ENCODE measurements around the gene OXNAD1. TPM values are rescaled to one million over a fixed set of nuclear protein-coding genes. Genes with fewer than 3 reads are reported as not detected.

OXNAD1 gene
- total RNA-seq, 1 experiment from 2014 or later, result 23.7 TPM

- Histone ChIP-seq H2BK20ac (ENCODE audit: low read depth, low read length, poor library complexity, severe bottlenecking) (no peak overlapping the region), H3K27me3 (ENCODE audit: insufficient read depth, low read length) (no peaks in the 10 kb centered on the region), H3K4me2 (ENCODE audit: insufficient read depth, insufficient read length, low read length) (no peak overlapping the region), H4K8ac (replicated peaks; ENCODE audit: insufficient read length, low read depth, low read length) (no peak overlapping the region), H3K18ac (ENCODE audit: insufficient read length, low read depth, low read length) (no peak overlapping the region), H4K20me1 (ENCODE audit: control insufficient read depth, insufficient read depth, insufficient read length) (no peaks in the 10 kb centered on the region), H2BK15ac (ENCODE audit: low read depth, low read length) (no peak overlapping the region), H4K91ac (ENCODE audit: insufficient read length, low read depth, low read length) (no peak overlapping the region), H3K23me2 (ENCODE audit: insufficient read length, low read depth, low read length, poor library complexity, severe bottlenecking) (no peaks in the 10 kb centered on the region), H3K4me1 (ENCODE audit: insufficient read depth, low read length) (no peaks in the 10 kb centered on the region), H3T11ph (ENCODE audit: low read length) (no peak overlapping the region), H2BK120ac (ENCODE audit: low read depth, low read length, poor library complexity, severe bottlenecking) (no peak overlapping the region), H3K23ac (ENCODE audit: insufficient read length, low read depth, low read length) (no peak overlapping the region), H3K4ac (ENCODE audit: low read depth, low read length) (no peak overlapping the region), H3K9ac (ENCODE audit: extremely low read depth, insufficient read length, low read length) (no peak overlapping the region), H2AK5ac (ENCODE audit: insufficient read length, low read length) (no peak overlapping the region), H4K5ac (ENCODE audit: insufficient read length, low read depth, low read length) (no peak overlapping the region), H3K14ac (ENCODE audit: insufficient read depth, low read length) (no peak overlapping the region), H2BK5ac (ENCODE audit: insufficient read length, low read length) (no peak overlapping the region), H3K9me3 (ENCODE audit: control insufficient read depth, low read depth, low read length) (no peaks in the 10 kb centered on the region), H3K79me1 (ENCODE audit: insufficient read depth, low read depth, low read length, poor library complexity, severe bottlenecking) (no peaks in the 10 kb centered on the region), H2BK12ac (ENCODE audit: insufficient read length, low read depth, low read length) (no peak overlapping the region), H3K56ac (ENCODE audit: insufficient read length, low read depth, low read length) (no peak overlapping the region), H3K79me2 (ENCODE audit: insufficient read depth, low read length) (no peaks in the 10 kb centered on the region), H3K27ac (ENCODE audit: insufficient read length, low read depth, low read length) (no peak overlapping the region), H2AFZ (ENCODE audit: low read length) (no peak overlapping the region)
- no peak overlapping the region for H3K4me3 Mint-ChIP-seq
- H3K9me3 Mint-ChIP-seq, result no peaks in the 10 kb centered on the region
- H3K27me3 Mint-ChIP-seq (ENCODE audit: low read depth), result no peaks in the 10 kb centered on the region
- peaks cover 2 to 44% (median 38%) of the 10 kb centered on the region in 3 experiments; a peak in 5 of 7 replicates for H3K36me3 Mint-ChIP-seq (ENCODE audit: insufficient read depth in 1 of 3, low read depth in 3 of 3)
- no CpG with 5 or more reads among the region's 1 CpG for WGBS (ENCODE audit: extremely low coverage, insufficient read length, low lambda C conversion rate)
- H3K4me1 Mint-ChIP-seq, result no peaks in the 10 kb centered on the region
- no peak overlapping the region for H3K27ac Mint-ChIP-seq
- TF ChIP-seq, protein P1, sequence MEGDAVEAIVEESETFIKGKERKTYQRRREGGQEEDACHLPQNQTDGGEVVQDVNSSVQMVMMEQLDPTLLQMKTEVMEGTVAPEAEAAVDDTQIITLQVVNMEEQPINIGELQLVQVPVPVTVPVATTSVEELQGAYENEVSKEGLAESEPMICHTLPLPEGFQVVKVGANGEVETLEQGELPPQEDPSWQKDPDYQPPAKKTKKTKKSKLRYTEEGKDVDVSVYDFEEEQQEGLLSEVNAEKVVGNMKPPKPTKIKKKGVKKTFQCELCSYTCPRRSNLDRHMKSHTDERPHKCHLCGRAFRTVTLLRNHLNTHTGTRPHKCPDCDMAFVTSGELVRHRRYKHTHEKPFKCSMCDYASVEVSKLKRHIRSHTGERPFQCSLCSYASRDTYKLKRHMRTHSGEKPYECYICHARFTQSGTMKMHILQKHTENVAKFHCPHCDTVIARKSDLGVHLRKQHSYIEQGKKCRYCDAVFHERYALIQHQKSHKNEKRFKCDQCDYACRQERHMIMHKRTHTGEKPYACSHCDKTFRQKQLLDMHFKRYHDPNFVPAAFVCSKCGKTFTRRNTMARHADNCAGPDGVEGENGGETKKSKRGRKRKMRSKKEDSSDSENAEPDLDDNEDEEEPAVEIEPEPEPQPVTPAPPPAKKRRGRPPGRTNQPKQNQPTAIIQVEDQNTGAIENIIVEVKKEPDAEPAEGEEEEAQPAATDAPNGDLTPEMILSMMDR (conservative IDR thresholded peaks at IDR 0.05), result no peak
- no peak for DNase-seq
Measured at GRCh38 chr3:16272588-16272987, 7.6 kb downstream of the OXNAD1 start.
